Endothelial cell of umbilical vein (primary cell): Measurements from ENCODE around the gene SUGP2. TPM values are rescaled to one million over a fixed set of nuclear protein-coding genes. Genes with fewer than 3 reads are reported as not detected.
A peak's percentile ranks its signal among the peaks of the same experiment; 100 is the strongest.
"Not testable (repeated sequence)": the region's sequence is repeated elsewhere in the genome, so short reads cannot be mapped to it uniquely, and the experiment has no call there.

Experiments used
- BruUV-seq: library from RNA; stranded (reverse); fragments of 400-500 nt; replicated peaks from 2 replicates; lab custom pipeline; 2021; lab: Mats Ljungman, UMichigan
- CTCF ChIA-PET: fragments of 300-600, 350-600 bp; sonication (Branson Sonifier 250); formaldehyde crosslinking; loops from one replicate; lab custom pipeline; 2021; ENCODE audit warnings: antibody characterized with exemption, inconsistent platforms; lab: Charles Lee
- POLR2A ChIA-PET: fragments of 300-600, 350-600 bp; sonication (Branson Sonifier 250); formaldehyde crosslinking; loops from one replicate; lab custom pipeline; 2021; ENCODE audit warnings: antibody characterized with exemption, inconsistent platforms; lab: Charles Lee
- DNase-seq: peaks from one replicate; pipeline ENCODE4 v3.0.0-alpha.2; 2011; ENCODE audit warnings: low read depth, low spot score
- FAIRE-seq: peaks from 2 replicates; lab custom pipeline; 2011; peaks lifted over from hg19 to GRCh38; lab: Jason Lieb, UNC
- H2AFZ ChIP-seq: 2 replicates; pipeline ENCODE4 v1.6.0; 2012; ENCODE audit warnings: low read depth, low read length, control low read depth, inconsistent platforms
- H3K27ac ChIP-seq: 2 replicates; pipeline ENCODE4 v1.5.1; 2011; ENCODE audit warnings: low read depth, mild to moderate bottlenecking, control low read depth, low read length, moderate library complexity; ENCODE audit not compliant: insufficient read depth
- H3K27me3 ChIP-seq, 2 experiments: 2 replicates each; pipeline versions ENCODE4 v1.6.0 to v1.6.1; 2011; ENCODE audit warnings: low read length in 2 of 2, mixed read lengths in 1 of 2; ENCODE audit not compliant: control insufficient read depth in 2 of 2, insufficient read depth in 2 of 2
- H3K36me3 ChIP-seq, 2 experiments: 2 replicates in 1 of 2; 3 replicates in 1 of 2; pipeline ENCODE4 v1.5.1; 2011; ENCODE audit warnings: low read length in 2 of 2, mild to moderate bottlenecking in 1 of 2, moderate library complexity in 1 of 2; ENCODE audit not compliant: control insufficient read depth in 2 of 2, insufficient read depth in 2 of 2; ENCODE audit errors: extremely low read depth in 1 of 2
- H3K4me1 ChIP-seq: 3 replicates; pipeline ENCODE4 v1.5.1; 2011; ENCODE audit warnings: mild to moderate bottlenecking, low read length; ENCODE audit not compliant: control insufficient read depth, insufficient read depth; ENCODE audit errors: extremely low read depth
- H3K4me2 ChIP-seq: 2 replicates; pipeline ENCODE4 v1.6.1; 2011; ENCODE audit warnings: low read length, control low read depth, mixed read lengths; ENCODE audit not compliant: insufficient read depth
- H3K4me3 ChIP-seq, 3 experiments: fragments of 200-600 bp in 1 of 3; sonication (generic), shearing (Covaris generic) in 1 of 3; replicated peaks in 1 of 3; 2 replicates each; pipeline ENCODE4 v1.5.1; 2011 to 2016; ENCODE audit warnings: control low read depth in 3 of 3, low read length in 3 of 3, mild to moderate bottlenecking in 2 of 3, inconsistent platforms in 1 of 3, low read depth in 1 of 3, moderate library complexity in 1 of 3; ENCODE audit not compliant: insufficient read depth in 1 of 3
- H3K79me2 ChIP-seq: 2 replicates; pipeline ENCODE4 v1.6.0; 2012; ENCODE audit warnings: low read length, inconsistent platforms; ENCODE audit not compliant: control insufficient read depth, insufficient read depth
- H3K9ac ChIP-seq: replicated peaks from 2 replicates; pipeline ENCODE3; 2011; ENCODE audit warnings: low read length, control low read depth; ENCODE audit not compliant: insufficient read depth; ENCODE audit errors: extremely low read depth
- H3K9me1 ChIP-seq: replicated peaks from 3 replicates; pipeline ENCODE4 v1.6.0; 2011; ENCODE audit warnings: mild to moderate bottlenecking, low read length; ENCODE audit not compliant: control insufficient read depth, insufficient read depth; ENCODE audit errors: extremely low read depth
- H3K9me3 ChIP-seq: replicated peaks from 2 replicates; pipeline ENCODE4 v1.5.1; 2012; ENCODE audit warnings: low read length, inconsistent platforms; ENCODE audit not compliant: control insufficient read depth, insufficient read depth
- H4K20me1 ChIP-seq: replicated peaks from 2 replicates; pipeline ENCODE3; 2011; ENCODE audit warnings: mild to moderate bottlenecking, low read length; ENCODE audit not compliant: control insufficient read depth, insufficient read depth; ENCODE audit errors: extremely low read depth
- EZH2 ChIP-seq: IDR thresholded peaks from 2 replicates; pipeline ENCODE4 v1.6.1; 2012; ENCODE audit warnings: borderline replicate concordance, low read depth, mild to moderate bottlenecking, moderate library complexity, low read length, inconsistent platforms; ENCODE audit not compliant: severe bottlenecking
- FOS ChIP-seq: IDR thresholded peaks from 2 replicates; pipeline ENCODE4 v1.6.1; 2011; ENCODE audit warnings: mild to moderate bottlenecking, low read length, moderate library complexity, borderline replicate concordance; ENCODE audit not compliant: insufficient read depth
- GATA2 ChIP-seq: IDR thresholded peaks from 2 replicates; pipeline ENCODE4 v1.7.0; 2011; ENCODE audit warnings: low read depth, mild to moderate bottlenecking, moderate library complexity, mixed read lengths, low read length; ENCODE audit not compliant: insufficient read length, insufficient read depth
- JUN ChIP-seq: IDR thresholded peaks from 2 replicates; pipeline ENCODE4 v1.6.1; 2011; ENCODE audit warnings: borderline replicate concordance, low read depth; ENCODE audit not compliant: insufficient read length, insufficient read depth
- MYC ChIP-seq: IDR thresholded peaks from one replicate; pipeline ENCODE4 v1.6.1; 2011; ENCODE audit warnings: mild to moderate bottlenecking, low read depth, low read length
- POLR2A ChIP-seq: IDR thresholded peaks from 2 replicates; pipeline ENCODE4 v1.6.1; 2012; ENCODE audit warnings: low read depth, mild to moderate bottlenecking, control low read depth, low read length
- POLR2AphosphoS5 ChIP-seq: IDR thresholded peaks from 2 replicates; pipeline ENCODE4 v1.6.1; 2012; ENCODE audit warnings: low read depth, mild to moderate bottlenecking, control low read depth, low read length, moderate library complexity; ENCODE audit not compliant: insufficient read depth
- dilution Hi-C: fragments of 300-500 bp; cut with MboI; formaldehyde crosslinking; loops from one replicate; pipeline ENCODE4 v1.15.0; 2019; ENCODE audit warnings: low sequenced_read_pairs; ENCODE audit not compliant: extremely low pct_ligation_motif_present
- intact Hi-C: fragments of 100-400 bp; cut with micrococcal nuclease; formaldehyde crosslinking; loops from one replicate; pipeline ENCODE4 v1.10.0; 2022
- polyA plus RNA-seq, 4 experiments: library from polyadenylated mRNA; depleted of rRNA in 3 of 4; stranded (reverse) in 3 of 4; unstranded in 1 of 4; fragments of >200 nt; gene quantifications; 2 replicates each; pipeline versions ENCODE4 v1.2.1 to v1.2.3, GENCODE V29; 2011 to 2012; ENCODE audit warnings: missing spikeins in 1 of 4
- total RNA-seq: library from RNA; stranded (reverse); gene quantifications from 2 replicates; pipeline ENCODE4 v1.2.3, GENCODE V29; 2021
- TF ChIP-seq, protein P1 (sequence below): IDR thresholded peaks from 2 replicates; pipeline ENCODE4 v1.6.1; 2011; ENCODE audit not compliant: insufficient read depth, insufficient read length
- TF ChIP-seq, protein P2 (sequence below), 2 donors: IDR thresholded peaks; 1 replicate in 1 of 2; 2 replicates in 1 of 2; pipeline ENCODE4 v1.5.1; 2011; ENCODE audit warnings: low read length in 2 of 2, mild to moderate bottlenecking in 2 of 2, moderate library complexity in 2 of 2, control low read depth in 1 of 2, inconsistent platforms in 1 of 2, low read depth in 1 of 2; ENCODE audit not compliant: insufficient read depth in 1 of 2; ENCODE audit errors: extremely low read depth in 1 of 2

Gene SUGP2
- total and polyA plus RNA-seq, 2 donors (not counting 3 experiments of a cell fraction or from before 2014, with no cell fraction given): 44.6 to 79.7 TPM

DNA sequence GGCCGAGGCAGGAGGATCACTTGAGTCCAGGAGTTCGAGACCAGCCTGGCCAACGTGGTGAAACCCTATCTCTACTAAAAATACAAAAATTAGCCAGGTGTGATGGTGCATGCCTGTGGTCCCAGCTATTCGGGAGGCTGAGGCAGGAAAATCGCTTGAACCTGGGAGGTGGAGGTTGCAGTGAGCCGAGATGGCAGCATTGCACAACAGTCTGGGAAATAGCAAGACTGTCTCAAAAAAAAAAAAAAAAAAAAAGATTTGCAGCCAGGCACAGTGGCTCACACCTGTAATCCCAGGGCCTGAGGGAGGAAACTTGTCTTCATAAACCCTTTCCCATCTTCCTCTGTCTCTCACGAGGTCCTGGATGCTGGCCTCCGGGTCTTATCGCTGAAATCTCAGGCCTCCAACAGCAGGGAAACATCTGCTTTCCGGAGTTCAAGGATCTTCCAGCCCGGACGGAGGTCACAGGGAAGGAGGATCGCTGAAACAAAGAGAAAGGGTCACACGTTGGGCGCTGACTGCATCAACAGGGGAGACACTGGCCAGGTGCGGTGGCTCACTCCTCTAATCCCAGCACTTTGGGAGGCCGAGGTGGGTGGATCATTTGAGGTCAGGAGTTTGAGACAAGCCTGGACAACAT, 80.8 kb downstream of the SUGP2 start:
- dilution Hi-C loops, H3K79me2 ChIP-seq, H3K9ac ChIP-seq, H3K27ac ChIP-seq, FAIRE-seq, H3K4me3 ChIP-seq, H3K36me3 ChIP-seq, H3K4me2 ChIP-seq, H3K27me3 ChIP-seq, H3K9me3 ChIP-seq, H3K4me1 ChIP-seq, BruUV-seq, H2AFZ ChIP-seq, H4K20me1 ChIP-seq, H3K9me1 ChIP-seq: not testable (repeated sequence)
- POLR2A ChIA-PET: interaction anchor here (0.6 to 0.7 kb wide), 2 partner anchors 12 to 13 kb away, joined by 3 read pairs; no protein-coding TSS in a partner anchor
- DNase-seq: peak; percentile 62
- intact Hi-C loops: loop anchor here (2.0 kb wide), 1 partner anchor 16 kb away; no protein-coding TSS in a partner anchor
- peak; percentile 77 for TF ChIP-seq GATA2
- TF ChIP-seq POLR2AphosphoS5: peak; percentile 31
- CTCF ChIA-PET: interaction anchor here (2.6 kb wide), 1 partner anchor 35 kb away, joined by 10 read pairs; no protein-coding TSS in a partner anchor

DNA sequence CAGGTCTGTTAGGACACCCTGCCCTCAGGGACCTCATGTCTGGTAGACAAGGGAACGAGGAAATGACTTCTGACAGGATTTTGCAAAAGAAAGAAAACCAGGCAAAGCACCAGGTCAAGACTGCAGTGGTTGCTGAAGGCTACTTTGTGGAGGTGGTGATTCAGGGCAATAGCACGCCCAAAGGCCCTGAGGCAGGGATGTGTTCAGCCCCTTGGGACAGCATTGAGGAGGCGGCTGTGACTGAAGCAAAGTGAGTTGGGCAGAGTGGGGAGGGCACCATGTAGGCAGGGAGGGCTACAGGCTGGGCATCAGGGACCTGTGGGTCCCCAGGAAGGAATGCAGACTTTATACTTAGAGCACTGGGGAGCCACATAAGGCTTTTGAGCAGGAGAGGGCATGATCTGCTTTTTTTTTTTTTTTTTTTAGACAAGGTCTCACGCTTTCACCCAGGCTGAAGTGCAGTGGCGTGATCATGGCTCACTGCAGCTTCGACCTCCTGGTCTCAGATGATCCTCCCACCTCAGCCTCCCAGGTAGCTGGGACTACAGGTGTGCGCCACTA, 81.5 kb downstream of the SUGP2 start:
- no peaks in the 10 kb centered on the region for H3K9me1 ChIP-seq
- no peak for TF ChIP-seq POLR2A
- TF ChIP-seq EZH2: no peak
- TF ChIP-seq POLR2AphosphoS5: no peak
- no peak for TF ChIP-seq JUN
- TF ChIP-seq, protein P1, sequence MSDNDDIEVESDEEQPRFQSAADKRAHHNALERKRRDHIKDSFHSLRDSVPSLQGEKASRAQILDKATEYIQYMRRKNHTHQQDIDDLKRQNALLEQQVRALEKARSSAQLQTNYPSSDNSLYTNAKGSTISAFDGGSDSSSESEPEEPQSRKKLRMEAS: no peak
- TF ChIP-seq FOS: no peak
- TF ChIP-seq GATA2: no peak
- TF ChIP-seq, protein P2, sequence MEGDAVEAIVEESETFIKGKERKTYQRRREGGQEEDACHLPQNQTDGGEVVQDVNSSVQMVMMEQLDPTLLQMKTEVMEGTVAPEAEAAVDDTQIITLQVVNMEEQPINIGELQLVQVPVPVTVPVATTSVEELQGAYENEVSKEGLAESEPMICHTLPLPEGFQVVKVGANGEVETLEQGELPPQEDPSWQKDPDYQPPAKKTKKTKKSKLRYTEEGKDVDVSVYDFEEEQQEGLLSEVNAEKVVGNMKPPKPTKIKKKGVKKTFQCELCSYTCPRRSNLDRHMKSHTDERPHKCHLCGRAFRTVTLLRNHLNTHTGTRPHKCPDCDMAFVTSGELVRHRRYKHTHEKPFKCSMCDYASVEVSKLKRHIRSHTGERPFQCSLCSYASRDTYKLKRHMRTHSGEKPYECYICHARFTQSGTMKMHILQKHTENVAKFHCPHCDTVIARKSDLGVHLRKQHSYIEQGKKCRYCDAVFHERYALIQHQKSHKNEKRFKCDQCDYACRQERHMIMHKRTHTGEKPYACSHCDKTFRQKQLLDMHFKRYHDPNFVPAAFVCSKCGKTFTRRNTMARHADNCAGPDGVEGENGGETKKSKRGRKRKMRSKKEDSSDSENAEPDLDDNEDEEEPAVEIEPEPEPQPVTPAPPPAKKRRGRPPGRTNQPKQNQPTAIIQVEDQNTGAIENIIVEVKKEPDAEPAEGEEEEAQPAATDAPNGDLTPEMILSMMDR (IDR thresholded peaks at IDR 0.05; ENCODE audit: extremely low read depth in 1 of 2, insufficient read depth in 1 of 2, low read depth in 1 of 2, low read length in 2 of 2): no peak
- no peak for TF ChIP-seq MYC
- H3K9ac ChIP-seq: no peak overlapping the region
- H2AFZ ChIP-seq: no peak overlapping the region
- dilution Hi-C loops (no loop called here), intact Hi-C loops (loop anchor here (2.0 kb wide), 1 partner anchor 17 kb away; no protein-coding TSS in a partner anchor)
- H4K20me1 ChIP-seq: no peaks in the 10 kb centered on the region
- ChIA-PET CTCF (interaction anchor here (2.6 kb wide), 1 partner anchor 35 kb away, joined by 10 read pairs; no protein-coding TSS in a partner anchor), POLR2A (interaction anchor here (0.7 kb wide), 1 partner anchor 13 kb away, joined by 3 read pairs; no protein-coding TSS in a partner anchor)
- FAIRE-seq (no peak), DNase-seq (peak; percentile 17)
- H3K79me2 ChIP-seq: no peaks in the 10 kb centered on the region
- no peaks in the 10 kb centered on the region for H3K4me1 ChIP-seq
- no peaks in the 10 kb centered on the region for H3K36me3 ChIP-seq
- H3K4me2 ChIP-seq: no peak overlapping the region
- H3K9me3 ChIP-seq: no peaks in the 10 kb centered on the region
- BruUV-seq: no TSS peak
- no peaks in the 10 kb centered on the region for H3K27me3 ChIP-seq
- H3K27ac ChIP-seq: no peak overlapping the region
- H3K4me3 ChIP-seq: no peak overlapping the region
